SK-N-SH (cell line): Measurements from ENCODE around the gene ELAVL4. TPM values are rescaled to one million over a fixed set of nuclear protein-coding genes. Genes with fewer than 3 reads are reported as not detected.

Source experiments
- CTCF ChIA-PET: fragments of 300-600, 350-600 bp; formaldehyde crosslinking; extraction: SDS; loops from one replicate; lab custom pipeline; 2021; lab: Yijun Ruan, JAX
- POLR2A ChIA-PET: fragments of 350-600 bp; sonication (Branson Sonifier 250); formaldehyde crosslinking; extraction: SDS; loops from one replicate; lab custom pipeline; 2020; ENCODE audit warnings: antibody characterized with exemption, inconsistent platforms; lab: Yijun Ruan, JAX
- DNase-seq: peaks from one replicate; pipeline ENCODE4 v3.0.0; 2012
- H2AFZ ChIP-seq: fragments of 200-600 bp; sonication (generic); 2 replicates; pipeline ENCODE4 v1.8.1; 2016; ENCODE audit warnings: antibody characterized with exemption, mild to moderate bottlenecking, low read depth
- H3F3A ChIP-seq: fragments of 200-600 bp; sonication (generic); replicated peaks from 2 replicates; pipeline ENCODE3; 2016; ENCODE audit warnings: antibody characterized with exemption, mild to moderate bottlenecking; ENCODE audit not compliant: insufficient read depth
- H3K27ac ChIP-seq, 2 experiments: fragments of 200-500 bp in 1 of 2; fragments of 200-600 bp in 1 of 2; sonication (Bioruptor generic) in 1 of 2; sonication (generic), shearing (Covaris generic) in 1 of 2; 2 replicates each; pipeline versions ENCODE4 v1.5.1 to v1.6.1; 2014 to 2016; ENCODE audit warnings: low read depth in 2 of 2, inconsistent platforms in 1 of 2, low read length in 1 of 2, mild to moderate bottlenecking in 1 of 2, mixed read lengths in 1 of 2
- H3K27me3 ChIP-seq: fragments of 200-600 bp; sonication (generic), shearing (Covaris generic); 2 replicates; pipeline ENCODE4 v1.6.1; 2016; ENCODE audit warnings: mixed run types; ENCODE audit not compliant: insufficient read depth
- H3K36me3 ChIP-seq, 2 experiments: fragments of 200-500 bp in 1 of 2; fragments of 200-600 bp in 1 of 2; sonication (Bioruptor generic) in 1 of 2; sonication (generic) in 1 of 2; replicated peaks in 1 of 2; 2 replicates each; pipeline versions ENCODE3 to v1.5.1; 2014 to 2016; ENCODE audit warnings: low read length in 1 of 2, mild to moderate bottlenecking in 1 of 2; ENCODE audit not compliant: insufficient read depth in 2 of 2, control insufficient read depth in 1 of 2
- H3K4me1 ChIP-seq, 2 experiments: fragments of 200-500 bp in 1 of 2; fragments of 200-600 bp in 1 of 2; sonication (Bioruptor generic) in 1 of 2; sonication (generic), shearing (Covaris generic) in 1 of 2; 2 replicates each; pipeline versions ENCODE4 v1.5.1 to v1.6.1; 2014 to 2016; ENCODE audit warnings: low read depth in 1 of 2, low read length in 1 of 2, mixed run types in 1 of 2; ENCODE audit not compliant: insufficient read depth in 2 of 2, control insufficient read depth in 1 of 2
- H3K4me2 ChIP-seq: fragments of 200-600 bp; sonication (generic), shearing (Covaris generic); 2 replicates; pipeline ENCODE4 v1.6.1; 2017; ENCODE audit warnings: mixed run types
- H3K4me3 ChIP-seq, 2 experiments: fragments of 200-500 bp in 1 of 2; fragments of 200-600 bp in 1 of 2; sonication (Bioruptor generic) in 1 of 2; sonication (generic), shearing (Covaris generic) in 1 of 2; 2 replicates each; pipeline versions ENCODE4 v1.5.1 to v1.8.1; 2014 to 2016; ENCODE audit warnings: low read depth in 2 of 2, inconsistent platforms in 1 of 2, low read length in 1 of 2, mild to moderate bottlenecking in 1 of 2, mixed read lengths in 1 of 2, moderate library complexity in 1 of 2
- H3K79me2 ChIP-seq: fragments of 200-600 bp; sonication (generic); 2 replicates; pipeline ENCODE4 v1.8.1; 2017; ENCODE audit warnings: mild to moderate bottlenecking; ENCODE audit not compliant: insufficient read depth
- H3K9ac ChIP-seq: fragments of 200-600 bp; sonication (generic); 2 replicates; pipeline ENCODE4 v1.6.1; 2017; ENCODE audit warnings: mixed run types
- H3K9me2 ChIP-seq: fragments of 200-600 bp; sonication (generic); 2 replicates; pipeline ENCODE4 v1.6.1; 2017; ENCODE audit warnings: mixed run types
- H3K9me3 ChIP-seq: fragments of 200-600 bp; sonication (generic); 2 replicates; pipeline ENCODE4 v1.6.1; 2017; ENCODE audit warnings: mixed run types, mild to moderate bottlenecking, moderate library complexity
- H4K20me1 ChIP-seq: fragments of 200-600 bp; sonication (generic); 2 replicates; pipeline ENCODE4 v1.6.1; 2017; ENCODE audit warnings: mild to moderate bottlenecking, mixed run types; ENCODE audit not compliant: insufficient read depth
- EZH2phosphoT487 ChIP-seq: fragments of 200-600 bp; sonication (generic); IDR thresholded peaks from 2 replicates; pipeline ENCODE4 v1.6.1; 2017; ENCODE audit warnings: low read depth, mixed run types, mild to moderate bottlenecking, antibody characterized with exemption, moderate library complexity, borderline replicate concordance
- FOXM1 ChIP-seq: IDR thresholded peaks from 2 replicates; pipeline ENCODE4 v1.4.0; 2012; ENCODE audit warnings: low read depth, mild to moderate bottlenecking
- GABPA ChIP-seq: IDR thresholded peaks from 2 replicates; pipeline ENCODE4 v1.4.0; 2012; ENCODE audit warnings: low read depth, mild to moderate bottlenecking
- MXI1 ChIP-seq: IDR thresholded peaks from 2 replicates; pipeline ENCODE4 v1.6.1; 2012; ENCODE audit warnings: mild to moderate bottlenecking, low read depth, low read length, improper control_type of control experiment
- PBX3 ChIP-seq: IDR thresholded peaks from 2 replicates; pipeline ENCODE4; 2012
- RAD21 ChIP-seq: IDR thresholded peaks from 2 replicates; pipeline ENCODE4 v1.6.1; 2012; ENCODE audit warnings: mild to moderate bottlenecking, low read length
- REST ChIP-seq: IDR thresholded peaks from 2 replicates; pipeline ENCODE4 v1.6.1; 2012; ENCODE audit warnings: mild to moderate bottlenecking, low read depth, low read length, moderate library complexity
- TCF12 ChIP-seq: IDR thresholded peaks from 2 replicates; pipeline ENCODE4 v1.4.0; 2012
- TEAD4 ChIP-seq: IDR thresholded peaks from 2 replicates; pipeline ENCODE4 v1.4.0; 2012; ENCODE audit warnings: mild to moderate bottlenecking, borderline replicate concordance; ENCODE audit not compliant: insufficient read depth
- USF2 ChIP-seq: fragments of 150-350 bp; IDR thresholded peaks from 2 replicates; pipeline ENCODE4 v1.6.1; 2017; ENCODE audit warnings: antibody characterized with exemption, low read length, low read depth, borderline replicate concordance
- ZBTB33 ChIP-seq: IDR thresholded peaks from 2 replicates; pipeline ENCODE4 v1.4.0; 2012; ENCODE audit warnings: low read depth, borderline replicate concordance
- WGBS: methylation state at CpG from one replicate; pipeline ENCODE4 v1.1.6; 2017; ENCODE audit warnings: low lambda C conversion rate; 5-methylcytosine and 5-hydroxymethylcytosine counted together
- polyA plus RNA-seq, 3 experiments: library from polyadenylated mRNA; depleted of rRNA; stranded (reverse); fragments of >200 nt; gene quantifications; 2 replicates each; pipeline ENCODE4 v1.2.3, GENCODE V29; 2012
- TF ChIP-seq, protein P1 (sequence below): fragments of 200-600 bp; sonication (generic); IDR thresholded peaks from 2 replicates; pipeline ENCODE4 v1.6.1; 2017; ENCODE audit warnings: antibody characterized with exemption, mild to moderate bottlenecking, moderate library complexity

ELAVL4 gene
- polyA plus RNA-seq, 1 of the 3 experiments (the other 2 are of a cell fraction) = 2.7 TPM

GRCh38 chr1:50098591-50099021 lies 10.1 kb upstream of the ELAVL4 start:
- H3K9ac ChIP-seq = no peak overlapping the region
- H3K4me2 ChIP-seq = no peak overlapping the region
- ChIA-PET CTCF (no interaction called here), POLR2A (no interaction called here)
- H3K9me3 ChIP-seq = no peaks in the 10 kb centered on the region
- WGBS = 52% methylated on average over 2 of the region's 2 CpGs
- H3K4me3 ChIP-seq = no peak overlapping the region
- peaks cover 0 to 8% of the 10 kb centered on the region in 2 experiments; a peak in 2 of 4 replicates for H3K4me1 ChIP-seq
- H2AFZ ChIP-seq = no peak overlapping the region
- H4K20me1 ChIP-seq = no peaks in the 10 kb centered on the region
- no peaks in the 10 kb centered on the region for H3K79me2 ChIP-seq
- H3K36me3 ChIP-seq = no peaks in the 10 kb centered on the region
- no peak overlapping the region for H3K27ac ChIP-seq
- DNase-seq = no peak
- no peak for TF ChIP-seq ZBTB33
- H3K27me3 ChIP-seq = no peaks in the 10 kb centered on the region
- H3F3A ChIP-seq = no peaks in the 10 kb centered on the region
- H3K9me2 ChIP-seq = no peaks in the 10 kb centered on the region

DNA sequence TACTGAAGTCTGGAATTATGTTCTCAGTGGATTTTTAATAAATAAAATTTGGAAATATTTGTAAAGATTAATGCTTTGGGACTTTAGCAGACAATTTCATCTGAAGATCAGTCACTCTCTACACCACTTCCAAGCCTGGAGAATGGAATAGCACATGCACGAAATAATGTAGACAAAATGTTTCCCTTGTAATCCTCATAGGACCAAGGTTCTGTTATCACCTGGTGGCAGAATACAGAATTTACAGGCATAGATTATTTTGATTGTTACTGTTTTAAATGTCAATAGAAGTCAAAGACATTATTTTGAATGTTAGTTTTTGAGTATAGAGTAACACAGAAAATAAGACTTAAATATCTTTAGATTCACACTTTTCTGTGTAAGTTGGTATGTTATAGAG lies 9.1 kb upstream of the ELAVL4 start:
- ChIA-PET CTCF (interaction anchor here (0.5 to 1.0 kb wide), 2 partner anchors 9 to 1399 kb away, joined by 3 read pairs; no protein-coding TSS in a partner anchor), POLR2A (no interaction called here)
- Histone ChIP-seq H3K9me3 (no peaks in the 10 kb centered on the region), H3K4me1 (peaks cover 0 to 8% of the 10 kb centered on the region in 2 experiments; a peak in 2 of 4 replicates), H3K4me3 (no peak overlapping the region), H3K27ac (no peak overlapping the region), H3K27me3 (no peaks in the 10 kb centered on the region), H3K9ac (no peak overlapping the region), H3F3A (no peaks in the 10 kb centered on the region), H3K79me2 (no peaks in the 10 kb centered on the region), H4K20me1 (no peaks in the 10 kb centered on the region), H3K36me3 (no peaks in the 10 kb centered on the region), H3K4me2 (no peak overlapping the region), H2AFZ (no peak overlapping the region), H3K9me2 (no peaks in the 10 kb centered on the region)
- TF ChIP-seq TCF12 = no peak
- TF ChIP-seq, protein P1, sequence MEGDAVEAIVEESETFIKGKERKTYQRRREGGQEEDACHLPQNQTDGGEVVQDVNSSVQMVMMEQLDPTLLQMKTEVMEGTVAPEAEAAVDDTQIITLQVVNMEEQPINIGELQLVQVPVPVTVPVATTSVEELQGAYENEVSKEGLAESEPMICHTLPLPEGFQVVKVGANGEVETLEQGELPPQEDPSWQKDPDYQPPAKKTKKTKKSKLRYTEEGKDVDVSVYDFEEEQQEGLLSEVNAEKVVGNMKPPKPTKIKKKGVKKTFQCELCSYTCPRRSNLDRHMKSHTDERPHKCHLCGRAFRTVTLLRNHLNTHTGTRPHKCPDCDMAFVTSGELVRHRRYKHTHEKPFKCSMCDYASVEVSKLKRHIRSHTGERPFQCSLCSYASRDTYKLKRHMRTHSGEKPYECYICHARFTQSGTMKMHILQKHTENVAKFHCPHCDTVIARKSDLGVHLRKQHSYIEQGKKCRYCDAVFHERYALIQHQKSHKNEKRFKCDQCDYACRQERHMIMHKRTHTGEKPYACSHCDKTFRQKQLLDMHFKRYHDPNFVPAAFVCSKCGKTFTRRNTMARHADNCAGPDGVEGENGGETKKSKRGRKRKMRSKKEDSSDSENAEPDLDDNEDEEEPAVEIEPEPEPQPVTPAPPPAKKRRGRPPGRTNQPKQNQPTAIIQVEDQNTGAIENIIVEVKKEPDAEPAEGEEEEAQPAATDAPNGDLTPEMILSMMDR = peak; percentile 19; the same call in 1 of the 2 replicates
- TF ChIP-seq REST = no peak
- no peak for TF ChIP-seq FOXM1
- no peak for TF ChIP-seq PBX3
- peak; percentile 12; the same call in 1 of the 2 replicates for TF ChIP-seq RAD21
- TF ChIP-seq EZH2phosphoT487 = no peak
- TF ChIP-seq TEAD4 = no peak
- TF ChIP-seq MXI1 = no peak
- no peak for TF ChIP-seq GABPA
- no peak for TF ChIP-seq USF2
- WGBS = 50% methylated on average over 1 of the region's 1 CpG
- DNase-seq = no peak
